Neuronal stem cell (in vitro differentiated cells): ENCODE measurements around the gene TRPC4AP.
"Not testable (repeated sequence)": the region's sequence is repeated elsewhere in the genome, so short reads cannot be mapped to it uniquely, and the experiment has no call there.

Experiments
- DNase-seq: peaks from one replicate; pipeline ENCODE4 v3.0.0-alpha.2; 2013; ENCODE audit warnings: low spot score
- H2AFZ ChIP-seq: one replicate; pipeline ENCODE4 v1.6.1; 2013; ENCODE audit warnings: mild to moderate bottlenecking, low read length, inconsistent platforms
- H2AK5ac ChIP-seq: 2 replicates; pipeline ENCODE4 v1.6.1; 2013; ENCODE audit warnings: low read depth, mild to moderate bottlenecking, inconsistent platforms, low read length, moderate library complexity, mixed read lengths
- H2BK120ac ChIP-seq: 2 replicates; pipeline ENCODE4 v1.6.1; 2013; ENCODE audit warnings: low read depth, mild to moderate bottlenecking, inconsistent platforms, low read length, moderate library complexity, mixed read lengths
- H2BK12ac ChIP-seq: one replicate; pipeline ENCODE4 v1.6.1; 2013; ENCODE audit warnings: low read length, inconsistent platforms
- H2BK15ac ChIP-seq: 2 replicates; pipeline ENCODE4 v1.6.1; 2013; ENCODE audit warnings: mild to moderate bottlenecking, low read length, inconsistent platforms, mixed read lengths
- H2BK5ac ChIP-seq: one replicate; pipeline ENCODE4 v1.6.1; 2013; ENCODE audit warnings: inconsistent platforms, mild to moderate bottlenecking, low read length, moderate library complexity
- H3K14ac ChIP-seq: one replicate; pipeline ENCODE4 v1.6.1; 2013; ENCODE audit warnings: low read length, inconsistent platforms
- H3K18ac ChIP-seq: 2 replicates; pipeline ENCODE4 v1.6.1; 2013; ENCODE audit warnings: low read length, inconsistent platforms
- H3K23ac ChIP-seq: 2 replicates; pipeline ENCODE4 v1.6.1; 2013; ENCODE audit warnings: low read depth, mild to moderate bottlenecking, mixed read lengths, low read length, inconsistent platforms; ENCODE audit not compliant: poor library complexity
- H3K27ac ChIP-seq: replicated peaks from 3 replicates; pipeline ENCODE4 v1.5.1; 2013; ENCODE audit warnings: low read length, inconsistent platforms
- H3K27me3 ChIP-seq, 3 experiments: 2 replicates each; pipeline ENCODE4 v1.6.1; 2013; ENCODE audit warnings: low read length in 3 of 3, mild to moderate bottlenecking in 2 of 3, inconsistent platforms in 1 of 3, low read depth in 1 of 3, mixed read lengths in 1 of 3, moderate library complexity in 1 of 3; ENCODE audit not compliant: control insufficient read depth in 3 of 3, insufficient read depth in 3 of 3
- H3K36me3 ChIP-seq, 2 donors: replicated peaks in 1 of 2; 2 replicates each; pipeline ENCODE4 v1.6.1; 2013; ENCODE audit warnings: low read length in 2 of 2; ENCODE audit not compliant: control insufficient read depth in 2 of 2, insufficient read depth in 2 of 2
- H3K4ac ChIP-seq: 2 replicates; pipeline ENCODE4 v1.6.1; 2013; ENCODE audit warnings: inconsistent platforms, mild to moderate bottlenecking, low read length, moderate library complexity
- H3K4me1 ChIP-seq, 2 donors: 1 replicate in 1 of 2; 2 replicates in 1 of 2; pipeline ENCODE4 v1.6.1; 2013; ENCODE audit warnings: low read length in 2 of 2, low read depth in 1 of 2; ENCODE audit not compliant: control insufficient read depth in 2 of 2, insufficient read depth in 1 of 2
- H3K4me2 ChIP-seq: one replicate; pipeline ENCODE4 v1.6.1; 2013; ENCODE audit warnings: mild to moderate bottlenecking, low read length, inconsistent platforms; ENCODE audit not compliant: insufficient read depth, poor library complexity, severe bottlenecking
- H3K4me3 ChIP-seq, 2 donors: 2 replicates each; pipeline ENCODE4 v1.5.1; 2013; ENCODE audit warnings: low read length in 2 of 2, mild to moderate bottlenecking in 2 of 2, inconsistent platforms in 1 of 2, moderate library complexity in 1 of 2
- H3K79me1 ChIP-seq: one replicate; pipeline ENCODE4 v1.6.1; 2013; ENCODE audit warnings: low read depth, mild to moderate bottlenecking, inconsistent platforms, low read length, moderate library complexity
- H3K9ac ChIP-seq: one replicate; pipeline ENCODE4 v1.6.1; 2013; ENCODE audit warnings: mild to moderate bottlenecking, low read depth, low read length, inconsistent platforms; ENCODE audit not compliant: poor library complexity
- H3K9me3 ChIP-seq, 2 donors: replicated peaks in 1 of 2; 2 replicates each; pipeline versions ENCODE3 to v1.6.1; 2013; ENCODE audit warnings: low read length in 2 of 2, mild to moderate bottlenecking in 2 of 2, inconsistent platforms in 1 of 2, low read depth in 1 of 2, mixed read lengths in 1 of 2, moderate library complexity in 1 of 2; ENCODE audit not compliant: control insufficient read depth in 2 of 2, insufficient read depth in 1 of 2
- H4K8ac ChIP-seq: one replicate; pipeline ENCODE4 v1.6.1; 2013; ENCODE audit warnings: low read depth, mild to moderate bottlenecking, inconsistent platforms, low read length, moderate library complexity
- H4K91ac ChIP-seq: one replicate; pipeline ENCODE4 v1.6.1; 2013; ENCODE audit warnings: low read length, low read depth, mild to moderate bottlenecking, inconsistent platforms; ENCODE audit not compliant: poor library complexity
- WGBS, 2 donors: extraction: QIAGEN DNeasy Blood & Tissue Kit; methylation state at CpG; one replicate each; pipeline ENCODE4 v1.1.7; 2013; ENCODE audit warnings: missing lambda C conversion rate in 2 of 2, mixed read lengths in 1 of 2; ENCODE audit not compliant: insufficient read length in 2 of 2, insufficient replicate concordance in 1 of 2; ENCODE audit errors: extremely low coverage in 2 of 2; 5-methylcytosine and 5-hydroxymethylcytosine counted together

TRPC4AP gene

DNA sequence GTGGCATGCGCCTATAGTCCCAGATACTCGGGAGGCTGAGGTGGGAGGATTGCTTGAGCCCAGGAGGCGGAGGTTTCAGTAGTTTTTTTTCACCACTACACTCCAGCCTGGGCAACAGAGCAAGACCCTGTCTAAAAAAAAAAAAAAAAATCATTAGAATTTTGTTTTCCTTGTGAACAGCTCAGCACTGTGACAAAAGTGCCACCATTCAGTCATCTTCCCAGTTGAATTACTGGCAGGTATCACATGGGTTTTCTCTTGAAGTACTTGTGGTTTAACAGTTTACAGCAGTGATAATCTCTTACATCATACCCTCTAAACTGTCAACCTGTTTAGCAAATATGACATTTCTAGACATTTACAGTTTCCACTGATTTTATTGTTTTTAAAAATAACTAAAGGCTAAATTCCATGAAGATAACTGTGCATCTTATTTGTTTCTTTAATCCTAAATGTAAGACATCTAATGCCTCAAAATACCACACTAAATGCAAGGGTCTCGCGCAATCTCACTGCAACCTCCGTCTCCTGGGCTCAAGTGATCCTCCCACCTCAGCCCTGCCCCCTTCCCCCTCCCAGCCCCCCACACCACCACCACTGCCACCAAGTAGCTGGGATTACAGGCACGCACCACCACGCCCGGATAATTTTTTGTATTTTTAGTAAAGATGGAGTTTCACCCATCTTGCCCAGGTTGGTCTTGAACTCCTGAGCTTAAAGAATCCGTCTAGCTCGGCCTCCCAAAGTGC, 7.0 kb downstream of the TRPC4AP start:
- no peaks in the 10 kb centered on the region for H3K9me3 ChIP-seq
- no peak overlapping the region for H4K8ac ChIP-seq
- no peak overlapping the region for H2AFZ ChIP-seq
- H3K79me1 ChIP-seq: peaks cover 2% of the 10 kb centered on the region
- H4K91ac ChIP-seq: no peak overlapping the region
- no peak overlapping the region for H2BK120ac ChIP-seq
- H3K9ac ChIP-seq: no peak overlapping the region
- H2BK15ac ChIP-seq: no peak overlapping the region
- no peak overlapping the region for H2BK5ac ChIP-seq
- H3K4me1 ChIP-seq: no peaks in the 10 kb centered on the region
- no peak for DNase-seq
- H3K27me3 ChIP-seq: no peaks in the 10 kb centered on the region
- no CpG with 5 or more reads among the region's 11 CpGs for WGBS, 2 donors
- H3K4me2 ChIP-seq: no peak overlapping the region
- no peak overlapping the region for H3K27ac ChIP-seq
- no peak overlapping the region for H2BK12ac ChIP-seq
- peaks cover 0 to 44% of the 10 kb centered on the region in 2 donors for H3K36me3 ChIP-seq
- H3K18ac ChIP-seq: no peak overlapping the region
- H3K4me3 ChIP-seq: no peak overlapping the region
- H3K23ac ChIP-seq: no peak overlapping the region
- H2AK5ac ChIP-seq: no peak overlapping the region
- no peak overlapping the region for H3K14ac ChIP-seq
- H3K4ac ChIP-seq: no peak overlapping the region

DNA sequence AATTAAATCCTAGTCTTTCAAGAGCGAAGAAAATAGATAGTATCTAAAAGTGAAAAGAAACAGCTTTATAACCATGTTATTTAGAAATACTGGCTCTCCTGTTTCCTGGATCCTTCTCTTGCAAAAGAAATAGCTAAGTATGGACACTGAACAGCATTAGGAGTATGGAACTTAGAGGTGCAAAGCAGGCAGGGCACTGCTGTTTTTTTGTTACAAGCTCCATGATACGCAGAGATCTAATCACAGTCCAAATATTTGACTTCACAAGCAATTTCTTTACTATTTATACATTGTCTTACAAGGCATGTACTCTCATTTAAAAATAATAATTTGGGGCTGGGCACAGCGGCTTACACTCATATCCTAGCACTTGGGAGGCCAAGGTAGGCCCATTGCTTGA, 7.6 kb downstream of the TRPC4AP start:
- no peak overlapping the region for H3K4me2 ChIP-seq
- H3K36me3 ChIP-seq: peaks cover 0 to 44% of the 10 kb centered on the region in 2 donors
- no peak overlapping the region for H3K9ac ChIP-seq
- no peaks in the 10 kb centered on the region for H3K9me3 ChIP-seq
- H4K91ac ChIP-seq: no peak overlapping the region
- no peaks in the 10 kb centered on the region for H3K4me1 ChIP-seq
- H3K4me3 ChIP-seq: no peak overlapping the region
- H2BK5ac ChIP-seq: no peak overlapping the region
- H3K79me1 ChIP-seq: peaks cover 2% of the 10 kb centered on the region
- no peak overlapping the region for H3K23ac ChIP-seq
- H4K8ac ChIP-seq: no peak overlapping the region
- H3K4ac ChIP-seq: no peak overlapping the region
- H2AK5ac ChIP-seq: no peak overlapping the region
- no peak overlapping the region for H2BK15ac ChIP-seq
- H3K27me3 ChIP-seq: no peaks in the 10 kb centered on the region
- H3K27ac ChIP-seq: no peak overlapping the region
- no peak overlapping the region for H2BK120ac ChIP-seq
- WGBS, 2 donors: no CpG with 5 or more reads among the region's 3 CpGs
- H3K14ac ChIP-seq: no peak overlapping the region
- H2AFZ ChIP-seq: no peak overlapping the region
- no peak for DNase-seq
- no peak overlapping the region for H2BK12ac ChIP-seq
- H3K18ac ChIP-seq: no peak overlapping the region

DNA sequence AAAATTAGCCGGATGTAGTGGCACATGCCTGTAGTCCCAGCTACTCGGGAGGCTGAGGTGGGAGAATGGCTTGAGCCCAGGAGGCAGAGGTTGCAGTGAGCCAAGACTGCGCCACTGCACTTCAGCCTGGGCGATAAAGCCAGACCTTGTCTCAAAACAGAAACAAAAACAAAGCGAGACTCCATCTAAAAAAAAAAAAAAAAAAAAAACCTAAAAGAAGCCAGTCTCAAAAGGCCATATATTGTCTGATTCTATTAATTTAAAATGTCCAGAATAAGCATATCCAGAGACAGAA, 12.3 kb downstream of the TRPC4AP start:
- H2AK5ac ChIP-seq, H3K18ac ChIP-seq, H3K4me2 ChIP-seq, H2AFZ ChIP-seq, H3K4me3 ChIP-seq, H3K27ac ChIP-seq, H3K23ac ChIP-seq, H3K14ac ChIP-seq, H2BK12ac ChIP-seq, H4K91ac ChIP-seq, H2BK15ac ChIP-seq, H4K8ac ChIP-seq, DNase-seq, H3K27me3 ChIP-seq, H3K4me1 ChIP-seq, H2BK120ac ChIP-seq, H2BK5ac ChIP-seq, H3K4ac ChIP-seq, H3K9ac ChIP-seq, H3K79me1 ChIP-seq: not testable (repeated sequence)
- no CpG with 5 or more reads among the region's 5 CpGs for WGBS, 2 donors
- peaks cover 14 to 41% of the 10 kb centered on the region in 2 donors for H3K36me3 ChIP-seq
- peaks cover 11 to 21% of the 10 kb centered on the region in 2 donors for H3K9me3 ChIP-seq

- no peak overlapping the region for H4K91ac ChIP-seq
- H2BK120ac ChIP-seq: no peak overlapping the region
- H3K4me3 ChIP-seq: no peak overlapping the region
- H3K9me3 ChIP-seq: peaks cover 11 to 21% of the 10 kb centered on the region in 2 donors
- no peaks in the 10 kb centered on the region for H3K79me1 ChIP-seq
- H3K18ac ChIP-seq: no peak overlapping the region
- no peak overlapping the region for H2AK5ac ChIP-seq
- no peaks in the 10 kb centered on the region for H3K27me3 ChIP-seq
- H2BK5ac ChIP-seq: no peak overlapping the region
- no peak overlapping the region for H2AFZ ChIP-seq
- H3K23ac ChIP-seq: no peak overlapping the region
- H3K36me3 ChIP-seq: peaks cover 14 to 38% of the 10 kb centered on the region in 2 donors
- H2BK15ac ChIP-seq: no peak overlapping the region
- H3K4me2 ChIP-seq: no peak overlapping the region
- H3K4me1 ChIP-seq: no peaks in the 10 kb centered on the region
- H2BK12ac ChIP-seq: no peak overlapping the region
- H3K14ac ChIP-seq: no peak overlapping the region
- H3K27ac ChIP-seq: no peak overlapping the region
- no CpG with 5 or more reads among the region's 8 CpGs for WGBS, 2 donors
- H3K4ac ChIP-seq: no peak overlapping the region
- no peak overlapping the region for H3K9ac ChIP-seq
- no peak for DNase-seq
- no peak overlapping the region for H4K8ac ChIP-seq
Observed at GRCh38 chr20:35079472-35080347, 12.9 kb downstream of the TRPC4AP start.
